ENCODE results near the gene COPRS.

DNA sequence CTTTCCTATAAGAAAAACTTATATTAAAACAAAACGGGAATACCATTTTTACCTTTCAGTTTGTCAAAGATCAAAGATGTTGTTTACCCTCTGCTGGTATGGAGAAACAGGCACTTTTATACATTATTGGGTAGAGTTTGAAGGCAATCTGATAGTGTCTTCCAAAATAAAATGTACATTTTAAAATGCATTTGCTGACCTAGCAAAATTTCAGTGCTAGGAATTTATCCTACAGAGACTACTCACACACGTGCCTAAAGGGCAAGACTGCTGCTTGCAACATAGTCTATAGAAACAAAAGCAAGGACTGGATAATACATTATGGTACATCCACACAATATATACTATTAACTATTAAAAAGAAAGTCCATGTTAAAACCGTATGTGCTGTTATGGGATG is 36.0 kb downstream of the COPRS start:
- TF ChIP-seq, protein P1, sequence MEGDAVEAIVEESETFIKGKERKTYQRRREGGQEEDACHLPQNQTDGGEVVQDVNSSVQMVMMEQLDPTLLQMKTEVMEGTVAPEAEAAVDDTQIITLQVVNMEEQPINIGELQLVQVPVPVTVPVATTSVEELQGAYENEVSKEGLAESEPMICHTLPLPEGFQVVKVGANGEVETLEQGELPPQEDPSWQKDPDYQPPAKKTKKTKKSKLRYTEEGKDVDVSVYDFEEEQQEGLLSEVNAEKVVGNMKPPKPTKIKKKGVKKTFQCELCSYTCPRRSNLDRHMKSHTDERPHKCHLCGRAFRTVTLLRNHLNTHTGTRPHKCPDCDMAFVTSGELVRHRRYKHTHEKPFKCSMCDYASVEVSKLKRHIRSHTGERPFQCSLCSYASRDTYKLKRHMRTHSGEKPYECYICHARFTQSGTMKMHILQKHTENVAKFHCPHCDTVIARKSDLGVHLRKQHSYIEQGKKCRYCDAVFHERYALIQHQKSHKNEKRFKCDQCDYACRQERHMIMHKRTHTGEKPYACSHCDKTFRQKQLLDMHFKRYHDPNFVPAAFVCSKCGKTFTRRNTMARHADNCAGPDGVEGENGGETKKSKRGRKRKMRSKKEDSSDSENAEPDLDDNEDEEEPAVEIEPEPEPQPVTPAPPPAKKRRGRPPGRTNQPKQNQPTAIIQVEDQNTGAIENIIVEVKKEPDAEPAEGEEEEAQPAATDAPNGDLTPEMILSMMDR (IDR thresholded peaks at IDR 0.05): no peak
- TF ChIP-seq POLR2A (IDR thresholded peaks at IDR 0.05): no peak
